ENCODE results near the gene CHMP2B.
"Not testable (repeated sequence)": the region's sequence is repeated elsewhere in the genome, so short reads cannot be mapped to it uniquely, and the experiment has no call there.

CHMP2B gene

DNA sequence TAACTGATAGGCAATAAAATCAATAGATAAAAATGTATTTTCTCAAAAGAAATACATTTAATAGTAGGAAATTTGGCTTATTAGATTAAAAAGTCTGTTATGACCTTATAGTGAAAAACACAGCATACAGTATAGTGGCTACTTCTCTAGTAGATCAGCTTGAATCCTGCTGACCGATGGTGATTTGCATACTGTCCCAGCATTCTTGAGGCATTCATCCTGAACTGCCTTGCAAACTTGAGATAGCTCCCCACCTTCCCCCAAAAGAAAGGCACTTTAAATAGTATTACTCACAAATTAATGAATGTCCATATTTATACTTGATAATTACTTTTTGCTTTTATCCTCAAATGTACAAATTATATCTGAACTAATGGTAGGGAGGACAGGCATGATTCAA is 6.7 kb downstream of the CHMP2B start:
- no peak for DNase-seq

DNA sequence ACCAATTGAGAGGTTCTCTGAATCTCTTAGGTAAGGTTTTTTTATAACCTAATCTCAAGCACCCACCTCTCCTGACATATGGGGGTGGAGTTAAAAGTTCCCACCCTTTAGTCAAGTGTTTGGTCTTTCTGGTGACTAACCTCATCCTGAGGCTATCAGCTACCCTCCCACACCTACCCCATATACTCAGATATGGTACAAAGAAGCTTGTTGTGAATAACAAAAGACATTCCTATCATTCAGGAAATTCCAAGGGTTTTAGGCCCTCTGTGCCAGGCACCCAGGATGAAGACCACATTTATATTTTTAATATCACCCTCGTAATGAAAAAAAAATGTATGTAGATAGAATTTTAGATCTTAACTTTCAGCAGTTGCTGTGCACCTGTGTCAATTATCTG is 9.0 kb downstream of the CHMP2B start:
- no peak for DNase-seq

DNA sequence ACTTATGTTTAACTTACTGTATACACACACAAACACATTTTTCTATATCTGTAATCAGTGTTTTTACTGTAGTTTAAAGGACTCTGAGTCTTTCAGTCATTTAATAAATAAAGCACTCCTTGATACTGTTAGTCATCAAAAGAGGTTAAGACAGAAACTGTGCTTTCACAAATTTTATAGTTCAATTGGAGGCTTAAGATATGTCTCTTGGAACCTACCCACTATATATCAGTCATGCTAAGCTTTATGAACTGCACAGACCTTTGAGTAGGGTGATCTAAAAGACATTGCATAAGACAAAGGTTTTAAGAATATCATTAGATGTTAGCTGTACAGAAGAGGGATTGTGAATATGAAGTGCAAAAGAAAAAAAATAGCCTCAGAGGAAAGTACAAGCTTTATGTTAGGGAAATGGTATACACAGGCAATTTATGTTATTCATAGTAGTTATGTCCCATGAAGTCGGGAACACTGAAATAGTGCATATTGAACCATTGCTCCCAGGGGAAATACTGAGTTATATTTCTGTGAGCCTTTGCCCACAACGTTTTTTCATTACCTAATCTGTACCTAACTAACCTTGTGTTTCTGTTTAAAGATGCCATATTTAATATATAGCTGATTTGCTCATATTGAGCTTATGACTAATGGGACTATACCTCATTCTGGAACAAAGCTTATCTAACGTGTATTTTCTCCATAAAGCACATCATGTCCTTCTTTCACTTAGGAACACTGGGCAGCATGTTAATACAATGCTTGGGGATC is 19.7 kb downstream of the CHMP2B start:
- DNase-seq, result no peak

DNA sequence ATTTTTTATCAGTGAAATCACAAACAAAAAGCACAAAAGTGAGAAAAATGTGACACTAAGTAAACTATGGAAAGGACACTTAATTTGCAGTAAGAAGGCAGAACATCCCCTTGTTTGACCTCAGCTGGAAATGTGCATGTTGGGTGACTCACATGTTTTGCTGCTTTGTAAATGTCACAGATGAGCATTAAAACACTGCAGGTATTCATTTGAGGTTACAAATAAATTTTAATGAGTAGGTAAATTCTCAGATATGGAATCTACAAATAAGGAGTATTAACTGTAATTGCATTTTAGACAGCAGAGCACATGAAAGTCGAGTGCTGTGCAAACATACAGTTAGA is 20.3 kb downstream of the CHMP2B start:
- no peak for DNase-seq

DNA sequence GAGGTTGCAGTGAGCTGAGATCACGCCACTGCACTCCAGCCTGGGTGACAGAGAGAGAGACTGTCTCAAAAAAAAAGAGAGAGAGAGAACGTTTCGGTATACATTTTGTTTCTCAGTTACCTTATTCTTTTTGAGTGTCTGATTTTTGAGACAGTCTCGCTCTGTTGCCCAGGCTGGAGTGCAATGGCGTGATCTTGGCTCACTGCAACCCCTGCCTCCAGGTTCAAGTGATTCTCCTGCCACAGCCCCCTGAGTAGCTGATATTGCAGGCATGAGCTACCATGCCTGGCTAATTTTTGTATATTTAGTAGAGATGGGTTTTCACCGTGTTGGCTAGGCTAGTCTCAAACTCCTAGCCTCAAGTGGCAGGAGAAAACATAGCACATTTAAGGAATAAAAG is 21.1 kb downstream of the CHMP2B start:
- DNase-seq, result not testable (repeated sequence)

DNA sequence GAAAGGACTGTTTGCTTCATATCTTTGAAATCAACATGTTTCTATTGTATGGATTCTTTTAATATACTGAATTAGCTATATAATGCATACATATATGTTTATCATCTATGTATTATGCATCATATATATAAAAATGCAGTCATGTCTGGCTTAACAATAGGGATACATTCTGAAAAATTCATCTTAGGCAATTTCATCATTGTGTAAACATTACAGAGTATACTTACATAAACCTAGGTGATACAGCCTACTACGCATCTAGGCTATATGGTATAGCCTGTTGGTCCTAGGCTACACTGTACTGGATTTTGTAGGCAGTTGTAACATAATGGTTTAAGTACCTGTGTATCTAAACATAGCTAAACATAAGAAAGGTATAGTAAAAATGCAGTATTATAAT is 21.7 kb downstream of the CHMP2B start:
- no peak for DNase-seq

DNA sequence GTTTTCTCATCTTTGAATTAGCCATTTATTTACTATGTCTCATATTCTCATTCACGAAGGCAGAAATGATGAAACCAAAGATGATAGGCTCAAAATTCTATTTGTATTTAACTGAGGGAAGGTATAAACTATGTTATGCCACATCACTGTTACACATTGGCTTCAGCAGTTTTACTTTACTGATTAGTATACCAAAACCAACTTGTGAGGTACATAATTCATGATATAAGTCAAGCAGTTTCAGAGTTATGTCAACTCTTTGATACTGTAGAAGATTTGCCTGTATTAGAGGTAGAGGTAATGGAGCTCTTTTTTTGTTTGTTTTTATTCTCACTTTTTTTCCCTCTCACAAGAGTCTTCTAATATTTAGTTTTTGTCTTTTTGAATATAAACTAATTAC is 22.9 kb downstream of the CHMP2B start:
- DNase-seq, result no peak

DNA sequence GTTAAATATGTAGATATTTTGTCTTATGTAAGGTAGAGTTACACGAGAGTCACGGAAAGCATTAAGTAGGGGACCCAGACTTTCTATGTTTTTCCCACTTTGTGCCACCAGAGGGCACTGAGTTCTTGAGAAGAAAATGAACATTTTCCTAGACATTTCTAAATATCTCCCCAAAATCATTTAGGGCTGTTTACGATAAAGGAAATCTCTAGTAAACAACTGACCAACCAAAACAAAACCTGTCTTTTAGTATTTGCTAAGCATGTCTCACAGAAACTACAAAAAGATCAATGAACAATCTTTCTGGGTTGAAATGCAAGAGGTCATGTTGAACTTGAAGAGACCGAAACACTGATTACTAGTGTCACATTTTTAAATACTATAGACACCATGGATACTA is 33.2 kb downstream of the CHMP2B start:
- DNase-seq, result no peak

DNA sequence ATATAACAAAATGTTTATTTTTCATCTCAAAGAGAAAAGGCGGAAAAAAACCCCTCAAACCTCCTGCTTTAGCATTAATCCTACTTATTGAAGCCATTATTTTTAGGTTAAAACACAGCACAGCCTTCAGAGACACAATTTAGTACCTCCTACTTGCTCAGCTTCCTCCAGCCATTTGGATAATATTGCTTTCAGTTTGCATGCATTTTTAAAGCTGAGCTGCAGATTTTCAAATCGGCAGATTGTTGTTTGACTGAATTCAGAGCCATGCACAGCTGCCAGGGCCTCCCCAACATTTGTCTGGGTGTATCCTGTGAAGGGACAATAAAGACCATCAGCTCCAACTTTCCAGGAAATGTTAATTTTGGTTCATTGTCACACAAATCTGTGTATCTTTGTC is 34.8 kb downstream of the CHMP2B start:
- DNase-seq, result no peak

DNA sequence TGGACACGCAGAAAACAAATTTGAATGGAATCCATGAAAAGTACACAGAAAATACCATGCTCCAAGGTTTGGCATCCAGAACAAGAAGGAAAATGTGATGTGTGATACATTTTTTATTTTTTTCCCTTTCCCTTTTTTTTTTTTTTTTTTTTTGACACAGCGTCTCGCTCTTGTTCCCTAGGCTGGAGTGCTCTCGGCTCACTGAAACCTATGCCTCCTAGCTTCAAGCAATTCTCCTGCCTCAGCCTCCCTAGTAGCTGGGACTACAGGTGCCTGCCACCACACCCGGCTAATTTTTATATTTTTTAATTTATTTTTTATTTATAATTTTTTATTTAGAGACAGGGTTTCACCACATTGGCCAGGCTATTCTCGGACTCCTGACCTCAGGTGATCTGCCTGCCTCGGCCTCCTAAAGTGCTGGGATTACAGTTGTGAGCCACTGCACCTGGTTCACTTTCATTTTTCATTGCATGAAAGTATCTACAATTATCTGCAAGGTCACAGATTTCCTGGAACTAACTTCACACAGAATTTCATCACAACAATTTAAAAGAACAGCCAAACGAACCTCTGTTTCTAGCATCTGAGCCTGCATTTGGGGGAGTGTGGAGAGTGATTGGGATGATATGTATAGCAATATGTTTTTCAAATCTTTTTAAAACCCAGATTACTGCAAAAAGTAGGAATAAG is 41.0 kb downstream of the CHMP2B start:
- no peak for DNase-seq

DNA sequence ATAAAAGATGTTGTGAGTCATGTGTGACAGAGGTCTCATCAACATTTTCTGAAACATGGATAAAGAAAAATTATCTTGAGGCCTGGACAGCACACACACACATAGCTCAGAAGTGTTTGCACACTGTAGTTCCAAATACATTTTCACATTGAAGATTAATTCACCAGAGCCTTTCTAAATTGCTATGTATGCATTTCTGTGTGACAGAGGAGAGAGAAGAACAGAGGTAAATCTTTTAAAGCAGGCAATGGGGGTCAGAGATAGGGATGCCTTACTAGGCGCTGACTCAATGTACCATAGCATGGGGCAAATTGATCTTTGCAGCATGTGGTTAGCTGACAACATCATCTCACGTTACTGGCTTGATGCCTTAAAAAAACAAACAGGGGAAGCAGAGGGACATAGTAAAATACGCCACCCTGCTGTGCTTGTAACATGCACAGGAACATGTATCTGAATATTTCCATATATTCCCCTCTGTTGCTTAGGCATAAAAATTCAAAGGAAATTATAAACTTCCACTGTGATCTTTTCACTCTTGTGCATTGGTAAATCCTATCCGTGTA is 41.6 kb downstream of the CHMP2B start:
- DNase-seq, result no peak

DNA sequence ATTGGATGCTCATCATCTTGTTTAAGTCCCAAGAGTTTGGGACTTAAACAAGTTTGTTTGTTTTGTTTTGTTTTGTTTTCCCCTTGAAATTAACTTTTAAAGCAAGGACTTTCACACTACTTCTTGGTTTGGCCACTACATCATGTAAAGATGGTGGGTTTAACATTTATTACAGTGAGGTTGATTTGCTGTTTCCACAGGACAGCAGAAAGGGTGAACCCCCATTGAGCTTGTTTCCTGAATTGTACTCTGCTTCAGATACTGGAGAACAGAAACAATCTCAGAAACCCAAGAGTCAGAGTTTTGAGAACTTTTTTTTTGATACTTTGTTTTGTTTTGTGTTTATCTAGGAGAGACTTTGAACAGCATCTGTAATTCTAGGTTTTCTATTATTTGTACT is 42.6 kb downstream of the CHMP2B start:
- no peak for DNase-seq

DNA sequence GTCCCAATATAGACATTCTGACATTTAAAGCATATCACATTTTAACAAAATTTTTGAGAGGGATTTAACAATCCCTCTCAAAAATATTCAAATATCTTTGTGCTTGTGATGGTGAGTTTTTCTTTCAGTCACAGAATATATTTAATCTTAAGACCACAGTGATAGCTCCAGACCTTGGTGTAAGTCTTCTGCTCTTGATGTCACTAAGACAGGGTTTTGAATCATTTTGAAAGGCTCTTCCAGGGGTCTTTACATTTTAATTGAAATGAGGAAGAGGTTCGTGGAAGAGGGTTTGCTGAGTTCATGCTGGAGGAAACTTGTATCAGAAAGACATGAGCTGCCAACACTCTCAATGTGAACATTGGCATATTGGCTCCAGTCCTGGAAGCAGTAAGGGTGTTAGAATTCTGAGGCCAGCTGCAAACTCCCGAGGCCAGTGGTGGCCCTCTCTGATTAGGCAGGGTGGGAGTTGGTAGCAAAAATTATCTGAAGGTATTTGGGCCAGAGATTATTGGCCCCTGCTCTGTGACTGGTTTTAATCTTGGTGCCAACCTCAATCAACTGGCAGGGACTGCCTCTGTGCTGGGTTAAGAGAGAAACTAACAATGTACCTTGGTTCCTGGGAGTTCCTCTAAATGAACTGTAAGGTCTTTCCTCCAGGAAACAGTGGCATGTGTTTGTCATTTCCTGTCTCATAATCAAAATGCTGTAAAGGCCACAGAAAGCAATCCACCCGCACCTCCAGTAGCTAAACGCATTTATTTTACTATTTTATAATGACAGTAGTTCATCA is 44.0 kb downstream of the CHMP2B start:
- DNase-seq, result no peak

DNA sequence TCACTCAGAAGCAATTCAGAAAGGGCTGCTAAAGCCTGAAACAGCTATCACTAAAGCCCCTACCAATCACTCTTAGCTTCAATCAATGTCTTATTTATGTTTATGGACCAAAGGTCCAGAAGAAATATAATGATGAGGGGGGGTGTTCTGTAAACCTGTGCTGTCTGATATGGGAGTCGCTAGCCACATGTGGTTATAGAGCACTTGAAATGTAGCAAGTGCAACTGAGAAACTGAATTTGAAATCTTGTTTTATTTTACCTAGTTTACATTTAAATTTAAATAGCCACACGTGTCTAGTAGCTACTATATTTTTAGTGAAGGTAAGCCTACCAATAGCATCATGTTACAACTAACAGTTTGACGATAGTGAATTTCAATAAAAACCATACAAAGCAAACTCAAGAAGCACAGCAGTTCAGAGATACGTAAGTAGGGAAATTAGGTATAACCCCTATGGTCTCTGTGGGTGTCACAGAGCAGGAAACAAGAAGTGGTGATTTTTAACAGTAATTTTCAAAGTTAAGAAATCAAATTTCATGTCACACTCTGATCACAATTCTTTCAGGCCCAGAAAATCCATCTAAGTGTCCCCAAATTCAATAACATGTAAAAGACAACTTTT is 45.7 kb downstream of the CHMP2B start:
- no peak for DNase-seq

DNA sequence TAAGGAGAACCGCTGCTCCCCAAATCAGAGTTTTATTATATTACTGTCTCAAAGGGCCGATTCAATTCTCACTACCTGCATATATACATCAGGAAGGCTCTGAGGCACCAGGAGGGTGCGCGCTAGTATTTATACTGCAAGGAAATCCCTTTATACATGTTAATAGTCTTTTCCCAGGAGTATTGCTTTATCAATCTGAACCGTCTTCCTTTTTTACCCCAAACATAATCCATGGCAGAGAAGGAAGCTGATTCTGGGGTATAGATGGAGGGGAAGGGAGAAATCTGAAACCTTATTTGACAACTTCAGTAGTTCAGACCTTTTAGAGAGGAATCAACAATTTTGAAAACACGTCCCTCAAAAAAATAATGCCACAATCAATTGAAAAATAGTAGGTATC is 49.4 kb downstream of the CHMP2B start, which contains the start of gene POU1F1:
Gene POU1F1, minus strand, starts transcription at position 101 of the 400 bp plus-strand sequence. CDS start 122 bp downstream, outside the sequence.
- no peak for DNase-seq

DNA sequence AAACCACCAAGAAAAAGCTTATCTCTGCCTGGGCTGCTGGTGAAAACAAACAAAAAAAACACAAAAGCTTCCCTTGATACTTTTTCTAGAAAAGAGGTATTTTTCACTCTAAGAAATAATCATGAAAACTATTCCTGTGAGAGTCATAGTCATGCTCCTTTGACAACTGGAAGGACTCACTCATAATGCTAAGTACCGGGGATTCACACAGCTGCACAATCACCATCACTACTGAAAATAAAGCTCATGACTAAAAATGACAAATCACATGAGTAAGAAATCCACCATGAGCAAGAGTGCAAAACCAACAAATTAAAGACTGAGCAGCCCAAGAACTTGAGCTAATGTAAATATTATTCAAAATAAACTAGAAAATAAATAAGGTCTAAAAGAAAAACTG is 59.9 kb downstream of the CHMP2B start:
- DNase-seq, result no peak

DNA sequence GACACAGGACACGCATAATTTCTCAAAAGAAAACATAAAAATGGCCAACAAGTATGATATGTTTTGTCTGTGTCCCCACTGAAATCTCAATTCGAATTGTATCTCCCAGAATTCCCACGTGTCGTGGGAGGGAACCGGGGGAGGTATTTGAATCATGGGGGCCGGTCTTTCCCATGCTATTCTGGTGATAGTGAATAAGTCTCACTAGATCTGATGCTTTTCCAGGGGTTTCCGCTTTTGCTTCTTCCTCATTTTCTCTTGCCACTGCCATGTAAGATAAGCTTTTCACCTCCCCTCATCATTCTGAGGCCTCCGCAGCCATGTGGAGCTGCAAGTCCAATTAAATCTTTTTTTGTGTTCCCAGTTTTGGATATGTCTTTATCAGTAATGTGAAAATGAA is 61.3 kb downstream of the CHMP2B start:
- DNase-seq, result no peak

DNA sequence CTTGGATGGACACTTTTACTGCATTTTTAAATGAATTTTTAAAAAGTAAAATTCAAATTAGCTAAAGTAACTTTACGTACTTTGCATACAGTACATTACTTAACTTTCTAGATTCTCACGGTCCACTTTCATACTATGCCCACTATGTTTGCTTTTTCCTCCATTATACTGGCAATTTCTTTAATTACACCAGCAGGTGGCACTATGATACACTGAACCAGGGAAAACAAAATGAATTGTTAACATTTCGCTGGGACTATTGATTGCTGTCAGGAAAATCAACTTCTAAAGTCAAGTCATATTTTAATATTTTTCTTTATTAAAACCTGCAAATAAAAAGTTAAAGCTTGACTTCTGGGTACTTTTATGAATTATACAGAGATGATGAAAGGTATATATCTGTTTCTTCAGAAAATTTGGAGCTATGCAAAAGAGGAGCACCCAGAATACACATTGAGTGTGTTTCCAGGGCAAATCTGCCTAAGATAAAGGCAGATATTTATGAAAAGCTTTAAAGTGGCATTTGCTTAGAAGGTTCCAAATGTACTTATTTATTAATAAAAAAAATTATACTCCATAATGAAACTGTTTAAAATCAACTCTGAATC is 71.1 kb downstream of the CHMP2B start:
- DNase-seq, result no peak

DNA sequence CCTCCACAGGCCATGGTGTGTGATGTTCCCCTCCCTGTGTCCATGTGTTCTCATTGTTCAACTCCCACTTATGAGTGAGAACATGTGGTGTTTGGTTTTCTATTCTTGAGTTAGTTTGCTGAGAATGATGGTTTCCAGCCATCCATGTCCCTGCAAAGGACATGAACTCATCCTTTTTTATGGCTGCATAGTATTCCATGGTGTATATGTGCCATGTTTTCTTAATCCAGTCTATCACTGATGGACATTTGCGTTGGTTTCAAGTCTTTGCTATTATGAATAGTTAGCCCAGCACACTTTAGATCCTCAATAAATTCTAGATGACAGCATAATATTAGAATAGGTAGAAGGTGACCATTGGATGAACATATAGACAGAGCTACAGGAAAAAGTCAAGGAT is 77.9 kb downstream of the CHMP2B start:
- not testable (repeated sequence) for DNase-seq

Measured in cerebellar nuclear complex (tissue), 1 donor.